OCI-LY7 (cell line): ENCODE measurements around the gene FLG.
"Not testable (repeated sequence)": the region's sequence is repeated elsewhere in the genome, so short reads cannot be mapped to it uniquely, and the experiment has no call there.

ENCODE experiments used
- EZH2phosphoT487 ChIP-seq: fragments of 200-600 bp; sonication (generic); IDR thresholded peaks from 2 replicates; pipeline ENCODE4 v1.6.1; 2018; ENCODE audit warnings: low read depth, borderline replicate concordance, mild to moderate bottlenecking, mixed run types, antibody characterized with exemption, low read length, moderate library complexity, mixed read lengths
- TF ChIP-seq, protein P1 (sequence below): fragments of 200-600 bp; sonication (generic); conservative IDR thresholded peaks from 2 replicates; pipeline ENCODE4 v1.5.1; 2014; ENCODE audit warnings: mild to moderate bottlenecking, antibody characterized with exemption, low read length, moderate library complexity, mixed read lengths

DNA sequence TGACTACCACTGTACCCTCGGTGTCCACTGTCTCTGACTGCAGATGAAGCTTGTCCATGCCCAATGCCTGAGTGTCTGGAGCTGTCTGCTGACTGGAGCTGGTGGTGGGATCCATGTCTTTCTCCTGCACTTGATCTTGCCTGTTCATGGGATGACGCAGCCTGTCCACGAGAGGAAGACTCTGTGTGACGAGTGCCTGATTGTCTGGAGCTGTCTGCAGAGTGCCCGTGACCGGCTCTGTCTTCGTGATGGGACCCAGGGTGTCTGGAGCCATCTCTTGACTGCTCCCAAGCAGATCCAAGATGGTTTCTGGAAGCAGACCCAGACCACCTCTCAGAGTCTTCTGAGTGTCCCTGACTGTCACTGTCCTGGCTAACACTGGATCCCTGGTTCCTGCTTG lies 16.3 kb downstream of the FLG start:
- TF ChIP-seq, protein P1, sequence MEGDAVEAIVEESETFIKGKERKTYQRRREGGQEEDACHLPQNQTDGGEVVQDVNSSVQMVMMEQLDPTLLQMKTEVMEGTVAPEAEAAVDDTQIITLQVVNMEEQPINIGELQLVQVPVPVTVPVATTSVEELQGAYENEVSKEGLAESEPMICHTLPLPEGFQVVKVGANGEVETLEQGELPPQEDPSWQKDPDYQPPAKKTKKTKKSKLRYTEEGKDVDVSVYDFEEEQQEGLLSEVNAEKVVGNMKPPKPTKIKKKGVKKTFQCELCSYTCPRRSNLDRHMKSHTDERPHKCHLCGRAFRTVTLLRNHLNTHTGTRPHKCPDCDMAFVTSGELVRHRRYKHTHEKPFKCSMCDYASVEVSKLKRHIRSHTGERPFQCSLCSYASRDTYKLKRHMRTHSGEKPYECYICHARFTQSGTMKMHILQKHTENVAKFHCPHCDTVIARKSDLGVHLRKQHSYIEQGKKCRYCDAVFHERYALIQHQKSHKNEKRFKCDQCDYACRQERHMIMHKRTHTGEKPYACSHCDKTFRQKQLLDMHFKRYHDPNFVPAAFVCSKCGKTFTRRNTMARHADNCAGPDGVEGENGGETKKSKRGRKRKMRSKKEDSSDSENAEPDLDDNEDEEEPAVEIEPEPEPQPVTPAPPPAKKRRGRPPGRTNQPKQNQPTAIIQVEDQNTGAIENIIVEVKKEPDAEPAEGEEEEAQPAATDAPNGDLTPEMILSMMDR: not testable (repeated sequence)
- not testable (repeated sequence) for TF ChIP-seq EZH2phosphoT487
